ENCODE data around the gene CCDC183. TPM values are rescaled to one million over a fixed set of nuclear protein-coding genes. Genes with fewer than 3 reads are reported as not detected.

CCDC183 gene
- total and polyA plus RNA-seq, 7 donors: 0.71 to 3.5 (median 2.2) TPM; not detected in 1

- 92 to 93% methylated on average over 12 of the region's 12 CpGs for WGBS, 2 donors
- Histone ChIP-seq H3K4me3 (no peak overlapping the region), H3K4me1 (peaks cover 0 to 47% (median 41%) of the 10 kb centered on the region in 4 donors), H3K27ac (no peak overlapping the region), H3K9me3 (no peaks in the 10 kb centered on the region), H3K27me3 (peaks cover 14 to 23% (median 23%) of the 10 kb centered on the region in 3 donors), H3K36me3 (peaks cover 0 to 7% (median 0%) of the 10 kb centered on the region in 4 donors)
- intact Hi-C loops (cut with DNase I): no loop called here
- TF ChIP-seq EP300 (IDR thresholded peaks at IDR 0.05): no peak
- DNase-seq: peak; percentile 63
These were observed 9.1 kb downstream of the CCDC183 start for GRCh38 chr9:136805207-136805740.

DNA sequence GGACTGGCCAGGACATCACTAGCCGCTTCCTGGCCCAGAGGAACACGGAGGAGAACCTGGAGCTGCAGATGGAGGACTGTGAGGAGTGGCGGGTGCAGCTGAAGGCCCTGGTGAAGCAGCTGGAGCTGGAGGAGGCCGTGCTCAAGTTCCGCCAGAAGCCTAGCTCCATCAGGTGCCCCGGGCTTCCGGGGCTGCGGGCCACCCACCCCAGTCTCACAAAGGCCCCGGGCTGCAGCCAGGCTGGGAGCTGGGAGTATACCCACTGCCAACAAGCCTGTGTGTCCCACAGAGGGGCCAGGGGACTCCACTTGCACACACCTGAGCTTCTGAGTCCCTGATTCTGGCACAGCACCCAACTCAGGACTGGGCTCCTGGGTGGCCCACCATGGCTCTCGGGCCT, 9.9 kb downstream of the CCDC183 start:
- Histone ChIP-seq H3K4me3 (no peak overlapping the region), H3K36me3 (peaks cover 0 to 14% (median 0%) of the 10 kb centered on the region in 4 donors), H3K27me3 (peaks cover 6 to 15% (median 15%) of the 10 kb centered on the region in 3 donors), H3K27ac (no peak overlapping the region), H3K9me3 (no peaks in the 10 kb centered on the region), H3K4me1 (peaks cover 0 to 45% (median 39%) of the 10 kb centered on the region in 4 donors)
- 96 to 97% methylated on average over 10 of the region's 10 CpGs for WGBS, 2 donors
- intact Hi-C loops (cut with DNase I): no loop called here
- no peak for DNase-seq
- TF ChIP-seq POLR2AphosphoS5 (IDR thresholded peaks at IDR 0.05) (no peak), POLR2A (IDR thresholded peaks at IDR 0.05) (no peak), EP300 (IDR thresholded peaks at IDR 0.05) (no peak), CTCF (IDR thresholded peaks at IDR 0.05) (no peak)

DNA sequence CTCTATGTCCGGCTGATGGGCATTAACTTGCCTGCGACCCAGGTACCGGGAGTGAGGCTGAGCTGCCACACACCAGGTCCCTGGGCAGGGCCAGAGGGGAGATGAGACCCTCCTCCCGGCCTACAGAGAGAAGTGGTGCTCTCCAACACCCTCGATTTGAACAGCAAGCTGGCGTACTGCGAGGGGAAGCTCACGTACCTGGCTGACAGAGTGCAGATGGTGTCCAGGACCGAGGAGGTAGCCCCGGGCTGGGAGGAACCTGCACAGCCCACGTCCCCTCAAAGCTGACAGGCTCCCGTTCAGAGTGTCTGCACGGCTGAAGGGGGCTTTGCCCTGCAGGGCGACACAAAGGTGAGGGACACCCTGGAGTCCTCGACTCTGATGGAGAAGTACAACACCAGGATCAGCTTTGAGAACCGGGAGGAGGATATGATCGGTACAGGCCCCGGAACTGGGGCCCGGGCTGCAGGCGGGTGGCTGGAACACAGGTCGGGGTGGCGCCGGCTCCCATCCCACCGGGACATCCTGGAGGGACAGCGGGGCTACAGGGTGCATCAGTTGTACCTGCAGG, 10.6 kb downstream of the CCDC183 start:
- intact Hi-C loops (cut with DNase I): no loop called here
- Histone ChIP-seq H3K27me3 (peaks cover 0 to 9% (median 9%) of the 10 kb centered on the region in 3 donors), H3K4me1 (peaks cover 0 to 46% (median 38%) of the 10 kb centered on the region in 4 donors), H3K27ac (peak overlapping the region; percentile 87 to 94 (median 89)), H3K4me3 (peak overlapping the region; percentile 49 to 98 (median 90)), H3K9me3 (no peaks in the 10 kb centered on the region), H3K36me3 (peaks cover 0 to 16% (median 0%) of the 10 kb centered on the region in 4 donors)
- DNase-seq: peak; percentile 65
- 53 to 73% methylated on average over 25 of the region's 25 CpGs for WGBS, 2 donors
- TF ChIP-seq CTCF (IDR thresholded peaks at IDR 0.05) (no peak), POLR2A (IDR thresholded peaks at IDR 0.05) (no peak), POLR2AphosphoS5 (IDR thresholded peaks at IDR 0.05) (no peak), EP300 (IDR thresholded peaks at IDR 0.05) (no peak)

DNA sequence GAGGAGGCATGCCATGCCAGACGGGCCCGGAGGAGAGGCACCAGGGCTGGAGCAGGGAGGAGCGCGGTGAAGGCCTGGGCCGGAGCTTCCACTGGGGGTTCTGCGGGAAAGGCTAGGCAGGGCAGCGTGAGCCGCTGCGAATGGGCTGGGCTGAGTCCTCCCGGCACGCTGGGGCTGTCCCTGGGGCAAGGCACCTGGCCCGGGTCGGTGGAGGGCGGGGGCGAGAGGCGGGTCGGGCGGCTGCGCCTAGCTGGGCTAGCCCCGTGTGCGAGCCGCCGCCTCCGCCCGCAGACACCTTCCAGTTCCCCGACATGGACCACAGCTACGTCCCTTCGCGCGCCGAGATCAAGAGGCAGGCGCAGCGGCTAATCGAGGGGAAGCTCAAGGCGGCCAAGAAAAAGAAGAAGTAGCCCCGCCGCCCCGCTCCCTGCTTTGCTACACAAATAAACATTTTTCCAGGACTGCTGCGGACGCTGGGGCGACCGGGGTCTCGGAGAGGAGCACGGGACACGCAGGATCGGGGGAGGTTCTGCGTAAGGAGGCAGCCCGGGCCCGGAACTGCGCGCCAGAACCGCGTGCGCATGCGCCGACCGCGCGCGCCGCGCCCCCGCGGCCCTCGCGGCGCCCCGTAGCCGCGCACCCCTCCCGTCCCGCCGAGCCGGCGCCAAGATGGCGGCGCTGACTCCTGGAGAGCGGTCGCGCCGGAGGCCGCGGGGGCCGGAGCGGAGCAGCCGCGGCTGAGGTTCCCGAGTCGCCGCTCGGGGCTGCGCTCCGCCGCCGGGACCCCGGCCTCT, 11.3 kb downstream of the CCDC183 start, which contains the start of gene RABL6:
Gene RABL6, plus strand, starts transcription at position 668 of the 794 bp plus-strand sequence. CDS start 249 bp downstream, outside the sequence.
- peak within 1 kb of the TSS; percentile 87 to 94 (median 89) for H3K27ac ChIP-seq
- H3K27me3 ChIP-seq: peaks cover 0 to 1% (median 1%) of the 10 kb centered on the region in 3 donors
- WGBS, 2 donors: 0 to 1% methylated on average over 96 of the region's 96 CpGs
- H3K9me3 ChIP-seq: no peaks in the 10 kb centered on the region
- peaks cover 0 to 46% (median 38%) of the 10 kb centered on the region in 4 donors for H3K4me1 ChIP-seq
- peak; percentile 89 for DNase-seq
- peaks cover 0 to 17% (median 0%) of the 10 kb centered on the region in 4 donors for H3K36me3 ChIP-seq
- TF ChIP-seq POLR2AphosphoS5 (IDR thresholded peaks at IDR 0.05) (peak in 3 of 4 donors; percentile 31 to 87 (median 85)), POLR2A (IDR thresholded peaks at IDR 0.05) (peak; percentile 32 to 38), CTCF (IDR thresholded peaks at IDR 0.05) (no peak), EP300 (IDR thresholded peaks at IDR 0.05) (no peak)
- intact Hi-C loops (cut with DNase I): no loop called here
- H3K4me3 ChIP-seq: peak within 1 kb of the TSS; percentile 83 to 98 (median 90)

Measured in sigmoid colon (tissue), 7 donors.